Heart left ventricle (tissue), 16 donors: ENCODE results near the gene AFAP1. TPM values are rescaled to one million over a fixed set of nuclear protein-coding genes. Genes with fewer than 3 reads are reported as not detected.

Source experiments
- ATAC-seq, 4 donors: fragments of 200-7000 bp; cut with Tn5 transposase; one replicate each; pipeline ENCODE4 v1.9.1; 2020 to 2022; ENCODE audit warnings: moderate library complexity in 4 of 4, mild to moderate bottlenecking in 3 of 4, moderate number of reproducible peaks in 1 of 4
- DNase-seq, 5 donors: peaks; one replicate each; pipeline ENCODE4 v3.0.0-alpha.2; 2020
- H3K27ac ChIP-seq, 12 donors: fragments of 200-600 bp; sonication (generic) in 4 of 12; one replicate each; pipeline versions ENCODE4 v1.5.0 to v1.8.0; 2016 to 2022; ENCODE audit warnings: mild to moderate bottlenecking in 2 of 12
- H3K27me3 ChIP-seq, 9 donors: fragments of 200-600 bp; sonication (generic) in 2 of 9; one replicate each; pipeline versions ENCODE4 v1.5.1 to v1.8.0; 2016 to 2022; ENCODE audit warnings: mild to moderate bottlenecking in 3 of 9
- H3K36me3 ChIP-seq, 9 donors: fragments of 200-600 bp; sonication (generic) in 2 of 9; one replicate each; pipeline versions ENCODE4 v1.5.0 to v1.8.0; 2018 to 2022; ENCODE audit warnings: mild to moderate bottlenecking in 2 of 9
- H3K4me1 ChIP-seq, 12 donors: fragments of 200-600 bp; sonication (generic) in 4 of 12; one replicate each; pipeline versions ENCODE4 v1.5.0 to v1.8.0; 2016 to 2022; ENCODE audit warnings: mild to moderate bottlenecking in 3 of 12
- H3K4me3 ChIP-seq, 12 donors: fragments of 200-600 bp; sonication (generic) in 4 of 12; one replicate each; pipeline versions ENCODE4 v1.5.0 to v1.8.0; 2017 to 2022; ENCODE audit warnings: mild to moderate bottlenecking in 9 of 12, moderate library complexity in 4 of 12
- H3K9me3 ChIP-seq, 12 donors: fragments of 200-600 bp; sonication (generic) in 4 of 12; one replicate each; pipeline versions ENCODE4 v1.5.0 to v1.8.0; 2016 to 2022; ENCODE audit warnings: mild to moderate bottlenecking in 1 of 12
- POLR2A ChIP-seq, 2 donors: fragments of 450-650 bp; IDR thresholded peaks; one replicate each; pipeline ENCODE4 v1.6.1; 2017; ENCODE audit warnings: antibody characterized with exemption in 2 of 2, mild to moderate bottlenecking in 2 of 2, moderate library complexity in 2 of 2
- WGBS, 4 donors: extraction: QIAGEN DNeasy Blood & Tissue Kit in 2 of 4; methylation state at CpG; one replicate each; pipeline versions ENCODE4 v1.1.5 to v1.1.7; 2013 to 2018; 5-methylcytosine and 5-hydroxymethylcytosine counted together
- intact Hi-C, 10 donors: fragments of 100-400 bp; cut with DNase I; formaldehyde crosslinking; loops; one replicate each; pipeline versions ENCODE4 v1.11.1 to v1.14.2; 2022
- polyA plus RNA-seq, 2 donors: library from polyadenylated mRNA; stranded (reverse); fragments of 200-250 nt; gene quantifications; one replicate each; pipeline ENCODE4 v1.2.3, GENCODE V29; 2013
- total RNA-seq, 9 donors: library from RNA; depleted of rRNA in 2 of 9; stranded (reverse); fragments of >200 nt in 2 of 9; fragmentation: NEBNext Ultra II Directional in 3 of 9; extraction: Animal tissue kit (Norgen Biotek cat#: 25700) in 3 of 9; gene quantifications; one replicate each; pipeline versions ENCODE4 v1.1.0 to v1.2.4, GENCODE V29; 2016 to 2023
- TF ChIP-seq, protein P1 (sequence below), 12 donors: fragments of 200-600 bp; sonication (generic) in 4 of 12; IDR thresholded peaks; one replicate each; pipeline versions ENCODE4 v1.5.0 to v1.8.0; 2018 to 2022; ENCODE audit warnings: antibody characterized with exemption in 12 of 12, mild to moderate bottlenecking in 5 of 12
- donor health status: ischemic (EF 13 %, LVEDD 7.1; RV severe dilation, severe dysfunction).
- donor health status: healthy with polysubstance abuse.
- donor health status: DM: no; HTN: yes; CAD: no.
- donor health status: DM: no; HTN: no; CAD: no.
- donor health status: ischemic (EF 25% LVEDD 6.9; RV normal size, moderate dysfunction).
- donor health status: ischemic (EF 25% LVEDD 5.7; RV mildly dilated, moderate dysfunction).
- donor health status: healthy.
- donor health status: DM: yes; HTN: yes; CAD: no.
- donor health status: ischemic (EF 35%, LVEDD 5.7; RV mildly dilated, moderate dysfunction).
- donor health status: nonischemic (EF 11% LVEDD 7.7; RV severe dilation, severe dysfunction).
- donor health status: DM: yes; HTN: yes; CAD: no.
- donor health status: PGD.
- donor health status: ischemic (EF 29% LVEDD 5.4; RV normal size, mild dysfunction).
- donor health status: nonischemic (EF 23%, LVEDD 6.1; RV moderate dilation, normal function).

Gene AFAP1
- total and polyA plus RNA-seq, 11 donors: 2.0 to 18.0 (median 7.0) TPM

DNA sequence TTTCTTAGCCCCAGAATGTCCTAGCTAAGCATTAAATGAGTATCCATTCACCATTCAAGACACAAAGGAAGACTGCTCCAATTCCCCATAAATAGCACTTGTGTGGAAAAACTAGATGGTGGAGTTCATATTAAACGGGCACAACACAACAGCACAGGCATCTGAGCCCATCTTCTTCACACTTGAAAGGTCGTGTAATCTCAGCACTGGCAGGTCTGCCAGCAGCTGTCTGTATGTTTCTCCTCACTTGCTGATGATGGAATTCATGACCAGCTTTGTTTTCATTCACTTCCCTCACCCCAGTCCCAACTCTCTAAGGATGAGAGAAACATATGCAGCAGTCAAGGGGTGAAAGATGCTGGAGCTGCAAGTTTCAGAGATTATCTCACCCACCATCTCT is 148.7 kb downstream of the AFAP1 start:
- Histone ChIP-seq H3K9me3 (no peaks in the 10 kb centered on the region), H3K27me3 (no peaks in the 10 kb centered on the region), H3K4me1 (peaks cover 0 to 17% (median 8%) of the 10 kb centered on the region in 12 donors), H3K27ac (no peak overlapping the region), H3K36me3 (peaks cover 0 to 38% (median 19%) of the 10 kb centered on the region in 9 donors), H3K4me3 (no peak overlapping the region)
- TF ChIP-seq POLR2A (IDR thresholded peaks at IDR 0.05): no peak
- TF ChIP-seq, protein P1, sequence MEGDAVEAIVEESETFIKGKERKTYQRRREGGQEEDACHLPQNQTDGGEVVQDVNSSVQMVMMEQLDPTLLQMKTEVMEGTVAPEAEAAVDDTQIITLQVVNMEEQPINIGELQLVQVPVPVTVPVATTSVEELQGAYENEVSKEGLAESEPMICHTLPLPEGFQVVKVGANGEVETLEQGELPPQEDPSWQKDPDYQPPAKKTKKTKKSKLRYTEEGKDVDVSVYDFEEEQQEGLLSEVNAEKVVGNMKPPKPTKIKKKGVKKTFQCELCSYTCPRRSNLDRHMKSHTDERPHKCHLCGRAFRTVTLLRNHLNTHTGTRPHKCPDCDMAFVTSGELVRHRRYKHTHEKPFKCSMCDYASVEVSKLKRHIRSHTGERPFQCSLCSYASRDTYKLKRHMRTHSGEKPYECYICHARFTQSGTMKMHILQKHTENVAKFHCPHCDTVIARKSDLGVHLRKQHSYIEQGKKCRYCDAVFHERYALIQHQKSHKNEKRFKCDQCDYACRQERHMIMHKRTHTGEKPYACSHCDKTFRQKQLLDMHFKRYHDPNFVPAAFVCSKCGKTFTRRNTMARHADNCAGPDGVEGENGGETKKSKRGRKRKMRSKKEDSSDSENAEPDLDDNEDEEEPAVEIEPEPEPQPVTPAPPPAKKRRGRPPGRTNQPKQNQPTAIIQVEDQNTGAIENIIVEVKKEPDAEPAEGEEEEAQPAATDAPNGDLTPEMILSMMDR (IDR thresholded peaks at IDR 0.05): no peak
- ATAC-seq (peak in 1 of 4 donors; percentile 40), DNase-seq (no peak)
- 35 to 73% (median 57%) methylated on average over 2 of the region's 2 CpGs for WGBS, 4 donors
- intact Hi-C loops: no loop called here

DNA sequence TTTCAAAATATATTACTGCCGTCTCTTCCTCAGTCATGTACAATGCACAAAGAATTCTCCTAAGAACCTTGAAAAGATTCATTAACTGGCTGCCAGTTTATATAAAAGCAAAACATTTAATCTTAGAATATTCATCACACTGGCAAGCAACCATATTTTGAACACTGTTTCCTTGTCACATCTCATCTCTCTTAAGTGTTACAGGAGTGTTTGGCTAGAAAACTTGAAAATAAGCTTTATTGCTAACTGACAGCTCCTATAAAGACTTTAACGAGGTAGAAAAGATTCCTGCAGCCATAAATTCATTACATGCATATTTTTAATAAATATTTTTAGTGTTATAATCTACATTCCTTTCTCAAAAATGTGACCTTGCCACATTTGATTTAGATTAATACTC is 149.6 kb downstream of the AFAP1 start:
- ATAC-seq: no peak
- TF ChIP-seq POLR2A (IDR thresholded peaks at IDR 0.05): no peak
- TF ChIP-seq, protein P1 (IDR thresholded peaks at IDR 0.05): no peak
- DNase-seq: no peak
- peaks cover 0 to 38% (median 18%) of the 10 kb centered on the region in 9 donors for H3K36me3 ChIP-seq
- peak overlapping the region in 1 of 12 donors; percentile 81 for H3K27ac ChIP-seq
- intact Hi-C loops: no loop called here
- H3K27me3 ChIP-seq: no peaks in the 10 kb centered on the region
- H3K9me3 ChIP-seq: no peaks in the 10 kb centered on the region
- H3K4me3 ChIP-seq: no peak overlapping the region
- H3K4me1 ChIP-seq: peaks cover 0 to 17% (median 8%) of the 10 kb centered on the region in 12 donors
- 62 to 68% (median 66%) methylated on average over 2 of the region's 2 CpGs for WGBS, 4 donors

GRCh38 chr4:7788694-7789425 is 150.8 kb downstream of the AFAP1 start:
- Histone ChIP-seq H3K4me3 (no peak overlapping the region), H3K9me3 (no peaks in the 10 kb centered on the region), H3K4me1 (peaks cover 0 to 17% (median 8%) of the 10 kb centered on the region in 12 donors), H3K27ac (peak overlapping the region in 10 of 12 donors; percentile 3 to 81 (median 60)), H3K27me3 (no peaks in the 10 kb centered on the region), H3K36me3 (peaks cover 0 to 45% (median 20%) of the 10 kb centered on the region in 9 donors)
- WGBS, 4 donors: 67 to 75% (median 72%) methylated on average over 12 to 13 of the region's 13 CpGs
- TF ChIP-seq POLR2A (IDR thresholded peaks at IDR 0.05): no peak
- DNase-seq (peak in 2 of 5 donors; percentile 33 to 70), ATAC-seq (peak; percentile 64 to 92 (median 84))
- intact Hi-C loops: no loop called here

GRCh38 chr4:7788193-7788592 is 151.5 kb downstream of the AFAP1 start:
- DNase-seq (peak in 1 of 5 donors; percentile 6), ATAC-seq (no peak)
- H3K36me3 ChIP-seq: peaks cover 0 to 38% (median 17%) of the 10 kb centered on the region in 9 donors
- peaks cover 0 to 19% (median 8%) of the 10 kb centered on the region in 12 donors for H3K4me1 ChIP-seq
- peak overlapping the region in 2 of 12 donors; percentile 63 to 81 for H3K27ac ChIP-seq
- no peak overlapping the region for H3K4me3 ChIP-seq
- 95 to 98% (median 95%) methylated on average over 17 of the region's 17 CpGs for whole genome bisulfite sequencing, 4 donors
- no peaks in the 10 kb centered on the region for H3K9me3 ChIP-seq
- TF ChIP-seq, protein P1 (IDR thresholded peaks at IDR 0.05): no peak
- no peak for TF ChIP-seq POLR2A (IDR thresholded peaks at IDR 0.05)
- intact Hi-C loops: no loop called here
- H3K27me3 ChIP-seq: no peaks in the 10 kb centered on the region
